Measurements from ENCODE around the gene SLC44A3.

GRCh38 chr1:94873520-94874351 is 53.6 kb downstream of the SLC44A3 start:
- TF ChIP-seq, protein P1, sequence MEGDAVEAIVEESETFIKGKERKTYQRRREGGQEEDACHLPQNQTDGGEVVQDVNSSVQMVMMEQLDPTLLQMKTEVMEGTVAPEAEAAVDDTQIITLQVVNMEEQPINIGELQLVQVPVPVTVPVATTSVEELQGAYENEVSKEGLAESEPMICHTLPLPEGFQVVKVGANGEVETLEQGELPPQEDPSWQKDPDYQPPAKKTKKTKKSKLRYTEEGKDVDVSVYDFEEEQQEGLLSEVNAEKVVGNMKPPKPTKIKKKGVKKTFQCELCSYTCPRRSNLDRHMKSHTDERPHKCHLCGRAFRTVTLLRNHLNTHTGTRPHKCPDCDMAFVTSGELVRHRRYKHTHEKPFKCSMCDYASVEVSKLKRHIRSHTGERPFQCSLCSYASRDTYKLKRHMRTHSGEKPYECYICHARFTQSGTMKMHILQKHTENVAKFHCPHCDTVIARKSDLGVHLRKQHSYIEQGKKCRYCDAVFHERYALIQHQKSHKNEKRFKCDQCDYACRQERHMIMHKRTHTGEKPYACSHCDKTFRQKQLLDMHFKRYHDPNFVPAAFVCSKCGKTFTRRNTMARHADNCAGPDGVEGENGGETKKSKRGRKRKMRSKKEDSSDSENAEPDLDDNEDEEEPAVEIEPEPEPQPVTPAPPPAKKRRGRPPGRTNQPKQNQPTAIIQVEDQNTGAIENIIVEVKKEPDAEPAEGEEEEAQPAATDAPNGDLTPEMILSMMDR (IDR thresholded peaks at IDR 0.05), result no peak
- no peak for TF ChIP-seq POLR2A (IDR thresholded peaks at IDR 0.05)
